WTC11 (cell line): ENCODE results near the gene KLHL40. TPM values are rescaled to one million over a fixed set of nuclear protein-coding genes. Genes with fewer than 3 reads are reported as not detected.

Experiments
- ATAC-seq: fragments of 200-7000 bp; cut with Tn5 transposase; 2 replicates; pipeline ENCODE4 v1.10.0; 2021; ENCODE audit warnings: mild to moderate bottlenecking, moderate library complexity
- CTCF ChIA-PET: fragments of 300-600 bp; sonication (Branson Sonifier 250); formaldehyde crosslinking; loops from one replicate; lab custom pipeline; 2021; ENCODE audit warnings: antibody characterized with exemption; lab: Charles Lee
- POLR2A ChIA-PET: fragments of 350-600 bp; sonication (Branson Sonifier 250); formaldehyde crosslinking; loops from one replicate; lab custom pipeline; 2021; ENCODE audit warnings: antibody characterized with exemption; lab: Charles Lee
- DNase-seq: peaks from one replicate; pipeline ENCODE4 v3.0.0; 2021; ENCODE audit warnings: low spot score
- H3K27ac Mint-ChIP-seq: 2 replicates; pipeline ENCODE4 v1.8.0; 2021; ENCODE audit warnings: mixed read lengths
- H3K27me3 Mint-ChIP-seq: 2 replicates; pipeline ENCODE4 v1.8.0; 2021; ENCODE audit warnings: low read depth, mild to moderate bottlenecking, moderate library complexity, mixed read lengths
- H3K36me3 Mint-ChIP-seq: 2 replicates; pipeline ENCODE4 v1.8.0; 2021; ENCODE audit warnings: mixed read lengths
- H3K4me1 Mint-ChIP-seq: 2 replicates; pipeline ENCODE4 v1.8.0; 2022; ENCODE audit warnings: mixed read lengths
- H3K4me3 Mint-ChIP-seq: 2 replicates; pipeline ENCODE4 v1.8.0; 2021; ENCODE audit warnings: mild to moderate bottlenecking, moderate library complexity, mixed read lengths
- H3K9me3 Mint-ChIP-seq: 2 replicates; pipeline ENCODE4 v1.8.0; 2021; ENCODE audit warnings: mixed read lengths
- ATF1 ChIP-seq: sonication (generic); formaldehyde crosslinking; IDR thresholded peaks from 2 replicates; pipeline ENCODE4 v1.8.1; 2023; ENCODE audit warnings: mild to moderate bottlenecking, moderate library complexity, missing genetic modification reagents
- FOXP1 ChIP-seq: sonication (generic); formaldehyde crosslinking; IDR thresholded peaks from 2 replicates; pipeline ENCODE4 v1.8.0; 2022; ENCODE audit warnings: missing genetic modification reagents, mild to moderate bottlenecking, moderate library complexity, borderline replicate concordance
- GABPB1 ChIP-seq: sonication (generic); formaldehyde crosslinking; IDR thresholded peaks from 2 replicates; pipeline ENCODE4 v1.8.1; 2023; ENCODE audit warnings: mild to moderate bottlenecking, missing genetic modification reagents
- GRHL2 ChIP-seq: fragments of 250-450 bp; sonication (Bioruptor Pico); IDR thresholded peaks from 2 replicates; pipeline ENCODE4 v1.8.0; 2022; ENCODE audit warnings: mild to moderate bottlenecking, moderate library complexity; ENCODE audit not compliant: insufficient replicate concordance, severe bottlenecking
- JAZF1 ChIP-seq: fragments of 250-450 bp; sonication (Bioruptor Pico); IDR thresholded peaks from 2 replicates; pipeline ENCODE4 v1.9.0; 2021; ENCODE audit warnings: moderate library complexity, mild to moderate bottlenecking, inconsistent platforms
- JUN ChIP-seq: sonication (generic); formaldehyde crosslinking; IDR thresholded peaks from 2 replicates; pipeline ENCODE4 v1.8.0; 2023; ENCODE audit warnings: mild to moderate bottlenecking, missing genetic modification reagents
- KAT7 ChIP-seq: sonication (generic); formaldehyde crosslinking; IDR thresholded peaks from 2 replicates; pipeline ENCODE4 v1.8.1; 2023; ENCODE audit warnings: missing genetic modification reagents, mild to moderate bottlenecking, borderline replicate concordance
- MYBL2 ChIP-seq: sonication (generic); formaldehyde crosslinking; IDR thresholded peaks from 2 replicates; pipeline ENCODE4 v1.8.1; 2023; ENCODE audit warnings: mild to moderate bottlenecking, moderate library complexity, missing genetic modification reagents
- NFATC4 ChIP-seq: fragments of 250-450 bp; sonication (Bioruptor Pico); IDR thresholded peaks from 2 replicates; pipeline ENCODE4 v1.9.0; 2021; ENCODE audit warnings: mild to moderate bottlenecking
- SMAD4 ChIP-seq: sonication (generic); formaldehyde crosslinking; IDR thresholded peaks from 2 replicates; pipeline ENCODE4 v1.8.0; 2022; ENCODE audit warnings: mild to moderate bottlenecking, missing genetic modification reagents
- SP1 ChIP-seq: sonication (generic); formaldehyde crosslinking; conservative IDR thresholded peaks from 2 replicates; pipeline ENCODE4 v1.8.1; 2022; ENCODE audit warnings: missing genetic modification reagents
- TEAD4 ChIP-seq: sonication (generic); formaldehyde crosslinking; IDR thresholded peaks from 2 replicates; pipeline ENCODE4 v1.8.0; 2022; ENCODE audit warnings: mild to moderate bottlenecking, missing genetic modification reagents
- TP53 ChIP-seq: sonication (generic); formaldehyde crosslinking; IDR thresholded peaks from 2 replicates; pipeline ENCODE4 v1.8.1; 2023; ENCODE audit warnings: mild to moderate bottlenecking, missing genetic modification reagents
- ZNF219 ChIP-seq: sonication (generic); formaldehyde crosslinking; IDR thresholded peaks from 2 replicates; pipeline ENCODE4 v1.8.0; 2023; ENCODE audit warnings: missing genetic modification reagents, mild to moderate bottlenecking, borderline replicate concordance
- ZNF416 ChIP-seq: fragments of 250-450 bp; sonication (Bioruptor Pico); IDR thresholded peaks from 2 replicates; pipeline ENCODE4 v1.9.0; 2021; ENCODE audit warnings: mild to moderate bottlenecking, inconsistent platforms
- total RNA-seq: library from RNA; stranded (reverse); gene quantifications from 3 replicates; pipeline ENCODE4 v1.2.3, GENCODE V29; 2021
- TF ChIP-seq, protein P1 (sequence below): sonication (generic); formaldehyde crosslinking; IDR thresholded peaks from 2 replicates; pipeline ENCODE4 v1.8.0; 2022; ENCODE audit warnings: mild to moderate bottlenecking, missing genetic modification reagents
- TF ChIP-seq, protein P2 (sequence below): sonication (generic); formaldehyde crosslinking; IDR thresholded peaks from 2 replicates; pipeline ENCODE4 v1.8.1; 2022; ENCODE audit warnings: missing genetic modification reagents, borderline replicate concordance
- TF ChIP-seq, protein P3 (sequence below): fragments of 250-450 bp; sonication (Bioruptor Pico); IDR thresholded peaks from 2 replicates; pipeline ENCODE4 v1.9.0; 2021; ENCODE audit warnings: mild to moderate bottlenecking
- TF ChIP-seq, protein P4 (sequence below): sonication (generic); formaldehyde crosslinking; conservative IDR thresholded peaks from 2 replicates; pipeline ENCODE4 v1.8.1; 2022; ENCODE audit warnings: mild to moderate bottlenecking, missing genetic modification reagents
- TF ChIP-seq, protein P5 (sequence below): sonication (generic); formaldehyde crosslinking; IDR thresholded peaks from 2 replicates; pipeline ENCODE4 v1.8.1; 2022; ENCODE audit warnings: mild to moderate bottlenecking, missing genetic modification reagents, moderate library complexity, borderline replicate concordance
- TF ChIP-seq, protein P6 (sequence below): fragments of 250-450 bp; sonication (Bioruptor Pico); IDR thresholded peaks from 2 replicates; pipeline ENCODE4 v2.1.2; 2022; ENCODE audit warnings: mild to moderate bottlenecking, moderate library complexity
- TF ChIP-seq, protein P7 (sequence below): sonication (generic); formaldehyde crosslinking; IDR thresholded peaks from 2 replicates; pipeline ENCODE4 v1.8.1; 2022; ENCODE audit warnings: low read depth, mild to moderate bottlenecking, moderate library complexity, missing genetic modification reagents, borderline replicate concordance

Gene KLHL40
- total RNA-seq, 1 experiment from 2014 or later = not detected

DNA sequence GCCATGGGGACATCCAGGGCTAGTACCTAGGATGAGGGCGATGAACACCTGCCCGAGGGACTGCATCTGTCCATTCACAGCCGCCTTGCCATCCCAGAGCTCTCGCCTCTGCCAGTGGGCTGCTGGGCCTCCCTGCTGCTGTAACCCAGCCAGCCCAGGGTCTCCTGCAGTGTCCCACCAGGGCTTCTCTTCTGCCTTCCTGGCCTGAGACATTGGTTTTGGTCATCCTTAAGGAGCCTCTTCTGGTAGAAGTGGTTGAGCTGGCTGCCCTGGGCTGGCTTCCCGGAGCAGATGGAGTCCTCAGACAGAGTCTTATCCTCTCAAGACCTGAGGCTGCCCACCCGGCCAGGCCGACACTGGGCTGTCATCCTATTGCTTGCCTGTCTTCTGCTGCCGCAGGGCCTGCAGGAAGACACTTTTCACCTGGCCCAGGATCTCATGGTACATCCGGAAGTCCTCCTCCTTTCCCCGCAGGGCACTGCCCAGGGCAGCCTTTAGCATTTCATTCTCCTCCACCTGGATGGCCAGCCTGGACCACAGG lies 23.3 kb downstream of the KLHL40 start:
- H3K4me1 Mint-ChIP-seq = no peaks in the 10 kb centered on the region
- no peaks in the 10 kb centered on the region for H3K27me3 Mint-ChIP-seq
- TF ChIP-seq MYBL2 = no peak
- TF ChIP-seq ZNF219 (CRISPR knock-in tag) = no peak
- TF ChIP-seq, protein P1, sequence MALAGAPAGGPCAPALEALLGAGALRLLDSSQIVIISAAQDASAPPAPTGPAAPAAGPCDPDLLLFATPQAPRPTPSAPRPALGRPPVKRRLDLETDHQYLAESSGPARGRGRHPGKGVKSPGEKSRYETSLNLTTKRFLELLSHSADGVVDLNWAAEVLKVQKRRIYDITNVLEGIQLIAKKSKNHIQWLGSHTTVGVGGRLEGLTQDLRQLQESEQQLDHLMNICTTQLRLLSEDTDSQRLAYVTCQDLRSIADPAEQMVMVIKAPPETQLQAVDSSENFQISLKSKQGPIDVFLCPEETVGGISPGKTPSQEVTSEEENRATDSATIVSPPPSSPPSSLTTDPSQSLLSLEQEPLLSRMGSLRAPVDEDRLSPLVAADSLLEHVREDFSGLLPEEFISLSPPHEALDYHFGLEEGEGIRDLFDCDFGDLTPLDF = no peak
- no peak for TF ChIP-seq SMAD4
- no peak for TF ChIP-seq JUN (CRISPR knock-in tag)
- TF ChIP-seq, all 79 proteins: peak for 0
- CTCF ChIA-PET = no interaction called here
- Mint-ChIP-seq H3K9me3 (no peaks in the 10 kb centered on the region), H3K27ac (no peak overlapping the region), H3K4me3 (no peak overlapping the region), H3K36me3 (no peaks in the 10 kb centered on the region)
- POLR2A ChIA-PET = no interaction called here
- no peak for DNase-seq
- no peak for ATAC-seq

DNA sequence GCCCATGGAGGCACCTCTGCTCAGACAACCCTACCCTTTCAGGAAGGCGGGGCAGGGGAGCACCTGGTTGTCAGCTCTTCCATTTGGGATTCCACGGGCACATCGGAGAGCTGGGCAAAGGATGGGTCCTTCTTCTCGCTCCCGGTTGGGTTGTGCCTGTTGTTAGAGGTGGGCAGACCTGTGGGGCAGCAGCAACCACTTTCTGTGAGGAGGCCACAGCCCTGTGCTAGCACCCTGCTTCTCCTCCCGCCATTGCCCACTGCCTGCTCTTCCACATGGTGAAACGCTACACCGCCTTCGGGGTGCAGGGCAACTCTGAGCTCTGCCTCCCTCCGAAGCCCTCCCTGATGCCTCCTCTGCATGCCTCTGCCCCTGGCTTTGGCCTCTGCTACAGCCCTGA lies 24.3 kb downstream of the KLHL40 start:
- H3K27ac Mint-ChIP-seq = no peak overlapping the region
- DNase-seq = peak; percentile 5
- H3K27me3 Mint-ChIP-seq = no peaks in the 10 kb centered on the region
- ChIA-PET CTCF (interaction anchor here (1.0 kb wide), 1 partner anchor 40 kb away, joined by 3 read pairs; no protein-coding TSS in a partner anchor), POLR2A (no interaction called here)
- no peak overlapping the region for H3K4me3 Mint-ChIP-seq
- no peaks in the 10 kb centered on the region for H3K9me3 Mint-ChIP-seq
- H3K36me3 Mint-ChIP-seq = no peaks in the 10 kb centered on the region
- H3K4me1 Mint-ChIP-seq = no peaks in the 10 kb centered on the region
- ATAC-seq = no peak
- TF ChIP-seq, protein P2, sequence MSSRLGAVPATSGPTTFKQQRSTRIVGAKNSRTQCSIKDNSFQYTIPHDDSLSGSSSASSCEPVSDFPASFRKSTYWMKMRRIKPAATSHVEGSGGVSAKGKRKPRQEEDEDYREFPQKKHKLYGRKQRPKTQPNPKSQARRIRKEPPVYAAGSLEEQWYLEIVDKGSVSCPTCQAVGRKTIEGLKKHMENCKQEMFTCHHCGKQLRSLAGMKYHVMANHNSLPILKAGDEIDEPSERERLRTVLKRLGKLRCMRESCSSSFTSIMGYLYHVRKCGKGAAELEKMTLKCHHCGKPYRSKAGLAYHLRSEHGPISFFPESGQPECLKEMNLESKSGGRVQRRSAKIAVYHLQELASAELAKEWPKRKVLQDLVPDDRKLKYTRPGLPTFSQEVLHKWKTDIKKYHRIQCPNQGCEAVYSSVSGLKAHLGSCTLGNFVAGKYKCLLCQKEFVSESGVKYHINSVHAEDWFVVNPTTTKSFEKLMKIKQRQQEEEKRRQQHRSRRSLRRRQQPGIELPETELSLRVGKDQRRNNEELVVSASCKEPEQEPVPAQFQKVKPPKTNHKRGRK (CRISPR knock-in tag) = no peak
- TF ChIP-seq NFATC4 (CRISPR knock-in tag) = no peak
- TF ChIP-seq KAT7 (CRISPR knock-in tag) = no peak
- TF ChIP-seq, protein P3, sequence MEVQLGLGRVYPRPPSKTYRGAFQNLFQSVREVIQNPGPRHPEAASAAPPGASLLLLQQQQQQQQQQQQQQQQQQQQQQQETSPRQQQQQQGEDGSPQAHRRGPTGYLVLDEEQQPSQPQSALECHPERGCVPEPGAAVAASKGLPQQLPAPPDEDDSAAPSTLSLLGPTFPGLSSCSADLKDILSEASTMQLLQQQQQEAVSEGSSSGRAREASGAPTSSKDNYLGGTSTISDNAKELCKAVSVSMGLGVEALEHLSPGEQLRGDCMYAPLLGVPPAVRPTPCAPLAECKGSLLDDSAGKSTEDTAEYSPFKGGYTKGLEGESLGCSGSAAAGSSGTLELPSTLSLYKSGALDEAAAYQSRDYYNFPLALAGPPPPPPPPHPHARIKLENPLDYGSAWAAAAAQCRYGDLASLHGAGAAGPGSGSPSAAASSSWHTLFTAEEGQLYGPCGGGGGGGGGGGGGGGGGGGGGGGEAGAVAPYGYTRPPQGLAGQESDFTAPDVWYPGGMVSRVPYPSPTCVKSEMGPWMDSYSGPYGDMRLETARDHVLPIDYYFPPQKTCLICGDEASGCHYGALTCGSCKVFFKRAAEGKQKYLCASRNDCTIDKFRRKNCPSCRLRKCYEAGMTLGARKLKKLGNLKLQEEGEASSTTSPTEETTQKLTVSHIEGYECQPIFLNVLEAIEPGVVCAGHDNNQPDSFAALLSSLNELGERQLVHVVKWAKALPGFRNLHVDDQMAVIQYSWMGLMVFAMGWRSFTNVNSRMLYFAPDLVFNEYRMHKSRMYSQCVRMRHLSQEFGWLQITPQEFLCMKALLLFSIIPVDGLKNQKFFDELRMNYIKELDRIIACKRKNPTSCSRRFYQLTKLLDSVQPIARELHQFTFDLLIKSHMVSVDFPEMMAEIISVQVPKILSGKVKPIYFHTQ (CRISPR knock-in tag) = no peak
- no peak for TF ChIP-seq GRHL2
- TF ChIP-seq ATF1 (CRISPR knock-in tag) = no peak
- TF ChIP-seq, protein P1 = no peak
- TF ChIP-seq, protein P4, sequence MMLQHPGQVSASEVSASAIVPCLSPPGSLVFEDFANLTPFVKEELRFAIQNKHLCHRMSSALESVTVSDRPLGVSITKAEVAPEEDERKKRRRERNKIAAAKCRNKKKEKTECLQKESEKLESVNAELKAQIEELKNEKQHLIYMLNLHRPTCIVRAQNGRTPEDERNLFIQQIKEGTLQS (CRISPR knock-in tag) = no peak
- no peak for TF ChIP-seq TP53 (CRISPR knock-in tag)
- no peak for TF ChIP-seq JAZF1 (CRISPR knock-in tag)
- no peak for TF ChIP-seq TEAD4
- no peak for TF ChIP-seq FOXP1 (CRISPR knock-in tag)
- no peak for TF ChIP-seq GABPB1 (CRISPR knock-in tag)
- TF ChIP-seq, protein P5, sequence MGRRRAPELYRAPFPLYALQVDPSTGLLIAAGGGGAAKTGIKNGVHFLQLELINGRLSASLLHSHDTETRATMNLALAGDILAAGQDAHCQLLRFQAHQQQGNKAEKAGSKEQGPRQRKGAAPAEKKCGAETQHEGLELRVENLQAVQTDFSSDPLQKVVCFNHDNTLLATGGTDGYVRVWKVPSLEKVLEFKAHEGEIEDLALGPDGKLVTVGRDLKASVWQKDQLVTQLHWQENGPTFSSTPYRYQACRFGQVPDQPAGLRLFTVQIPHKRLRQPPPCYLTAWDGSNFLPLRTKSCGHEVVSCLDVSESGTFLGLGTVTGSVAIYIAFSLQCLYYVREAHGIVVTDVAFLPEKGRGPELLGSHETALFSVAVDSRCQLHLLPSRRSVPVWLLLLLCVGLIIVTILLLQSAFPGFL = no peak
- TF ChIP-seq, protein P6, sequence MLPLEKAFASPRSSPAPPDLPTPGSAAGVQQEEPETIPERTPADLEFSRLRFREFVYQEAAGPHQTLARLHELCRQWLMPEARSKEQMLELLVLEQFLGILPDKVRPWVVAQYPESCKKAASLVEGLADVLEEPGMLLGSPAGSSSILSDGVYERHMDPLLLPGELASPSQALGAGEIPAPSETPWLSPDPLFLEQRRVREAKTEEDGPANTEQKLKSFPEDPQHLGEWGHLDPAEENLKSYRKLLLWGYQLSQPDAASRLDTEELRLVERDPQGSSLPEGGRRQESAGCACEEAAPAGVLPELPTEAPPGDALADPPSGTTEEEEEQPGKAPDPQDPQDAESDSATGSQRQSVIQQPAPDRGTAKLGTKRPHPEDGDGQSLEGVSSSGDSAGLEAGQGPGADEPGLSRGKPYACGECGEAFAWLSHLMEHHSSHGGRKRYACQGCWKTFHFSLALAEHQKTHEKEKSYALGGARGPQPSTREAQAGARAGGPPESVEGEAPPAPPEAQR (CRISPR knock-in tag) = no peak
- TF ChIP-seq, protein P7, sequence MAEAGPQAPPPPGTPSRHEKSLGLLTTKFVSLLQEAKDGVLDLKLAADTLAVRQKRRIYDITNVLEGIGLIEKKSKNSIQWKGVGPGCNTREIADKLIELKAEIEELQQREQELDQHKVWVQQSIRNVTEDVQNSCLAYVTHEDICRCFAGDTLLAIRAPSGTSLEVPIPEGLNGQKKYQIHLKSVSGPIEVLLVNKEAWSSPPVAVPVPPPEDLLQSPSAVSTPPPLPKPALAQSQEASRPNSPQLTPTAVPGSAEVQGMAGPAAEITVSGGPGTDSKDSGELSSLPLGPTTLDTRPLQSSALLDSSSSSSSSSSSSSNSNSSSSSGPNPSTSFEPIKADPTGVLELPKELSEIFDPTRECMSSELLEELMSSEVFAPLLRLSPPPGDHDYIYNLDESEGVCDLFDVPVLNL (CRISPR knock-in tag) = no peak
- no peak for TF ChIP-seq ZNF416
- TF ChIP-seq SP1 = no peak
